NCI-H1105 treated with DMSO at 0.1 percent for 48 hours (cell line): Measurements from ENCODE around the gene OSBPL10.
A peak's percentile ranks its signal among the peaks of the same experiment; 100 is the strongest.

ENCODE experiments used
- DNase-seq: peaks from one replicate; lab custom pipeline; 2025; lab: John Stamatoyannopoulos, UW

The OSBPL10 gene

DNA sequence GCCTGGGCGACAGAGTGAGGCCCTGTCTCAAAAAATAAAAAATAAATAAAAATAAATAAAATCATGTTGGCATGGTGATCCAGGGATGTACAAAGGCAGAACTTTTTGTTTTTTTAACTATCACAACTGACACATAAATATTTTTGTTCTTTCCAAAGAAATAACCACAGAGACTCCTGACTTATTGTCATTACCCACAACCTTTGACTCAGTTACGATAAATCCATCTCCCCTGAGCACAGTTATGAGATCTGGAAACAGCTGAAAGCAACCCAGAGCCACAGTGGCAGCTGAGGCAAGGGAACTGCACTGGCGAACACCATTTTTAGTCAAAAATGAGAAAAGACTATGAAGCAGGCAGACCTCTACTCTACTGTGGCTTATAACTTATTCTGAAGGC, 24.0 kb downstream of the OSBPL10 start:
- DNase-seq = no peak

DNA sequence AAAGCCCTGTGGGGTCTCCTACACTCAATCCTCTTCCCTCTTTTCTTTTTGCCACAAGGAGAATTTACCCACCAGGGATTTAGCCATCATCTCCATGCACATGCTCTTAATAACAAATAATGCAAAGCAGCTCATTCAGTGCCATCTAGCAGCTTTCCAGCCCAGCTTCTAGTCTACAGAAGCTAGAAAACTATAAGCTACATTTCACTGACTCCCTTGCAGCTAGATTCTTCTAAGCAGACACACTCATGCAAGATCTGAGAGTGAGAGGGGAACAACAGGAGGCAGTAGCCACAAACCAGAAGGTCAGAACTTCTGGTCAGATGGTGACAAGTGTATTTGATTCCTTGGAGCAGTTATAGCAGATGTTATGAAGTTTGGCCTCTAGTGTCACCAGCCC, 25.5 kb downstream of the OSBPL10 start:
- DNase-seq = no peak

GRCh38 chr3:31953636-31954035, 27.4 kb downstream of the OSBPL10 start:
- DNase-seq = no peak

- DNase-seq = no peak
These were observed 28.0 kb downstream of the OSBPL10 start for GRCh38 chr3:31953091-31953490.

DNA sequence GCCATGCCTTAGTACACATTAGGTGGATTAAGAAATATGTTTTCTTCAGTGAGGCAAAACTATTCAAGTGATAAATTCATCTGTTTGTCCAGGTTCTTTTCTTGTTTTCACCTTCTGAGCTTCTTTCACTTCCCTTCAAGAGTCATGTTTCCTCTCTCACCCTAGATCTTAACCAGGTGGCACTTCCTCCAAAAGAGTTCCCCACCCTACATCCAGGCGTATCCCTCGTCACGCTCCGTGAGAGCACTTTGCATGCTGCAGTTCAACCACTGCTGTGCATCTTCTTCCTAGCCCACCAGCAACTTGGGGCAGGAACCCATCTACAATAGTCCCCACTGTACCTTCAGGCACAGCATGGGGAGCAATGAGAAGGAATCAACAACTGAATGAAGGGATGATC, 28.9 kb downstream of the OSBPL10 start:
- no peak for DNase-seq

DNA sequence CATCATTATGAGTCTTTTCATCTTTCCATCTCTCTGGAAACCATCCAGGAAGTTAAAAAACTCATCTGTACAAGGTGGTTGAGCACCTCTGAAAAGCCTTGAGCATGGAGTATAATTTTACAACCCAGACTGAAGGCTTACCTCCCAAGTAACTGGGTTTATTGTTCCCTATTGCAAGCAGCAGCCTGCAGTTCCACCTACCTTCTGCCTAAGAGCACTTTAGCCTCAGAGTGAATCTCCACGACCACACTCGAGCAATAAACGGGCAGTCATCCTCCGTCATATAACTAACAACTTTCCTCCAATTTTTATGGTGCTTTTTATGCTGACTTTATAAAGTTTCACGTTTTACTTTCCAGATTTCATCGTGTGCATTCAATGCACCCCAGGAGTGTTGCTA, 32.8 kb downstream of the OSBPL10 start:
- no peak for DNase-seq

DNA sequence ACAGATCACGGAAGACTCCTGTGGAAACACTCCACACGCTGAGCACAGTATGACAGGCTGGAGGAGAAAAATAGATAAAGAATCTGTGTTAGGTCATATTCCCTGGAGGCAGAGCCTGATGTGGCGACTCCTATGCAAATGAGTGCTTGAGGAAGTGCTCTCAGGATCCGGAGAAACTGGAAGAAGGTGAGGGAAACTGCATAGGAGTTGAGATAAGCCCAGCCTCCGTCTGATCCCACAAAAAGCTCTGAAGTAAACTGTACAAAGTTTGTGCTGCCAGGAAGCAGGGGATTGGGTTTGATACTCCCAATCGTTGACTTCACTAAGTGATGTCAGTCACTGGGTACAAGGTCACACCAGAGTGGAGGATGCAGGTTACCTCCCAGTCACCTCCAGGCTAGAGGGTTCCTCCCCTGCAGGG, 33.4 kb downstream of the OSBPL10 start:
- no peak for DNase-seq

- no peak for DNase-seq
These were observed 33.9 kb downstream of the OSBPL10 start for GRCh38 chr3:31947162-31947561.

- no peak for DNase-seq
These were observed 34.5 kb downstream of the OSBPL10 start for GRCh38 chr3:31946484-31947081.

DNA sequence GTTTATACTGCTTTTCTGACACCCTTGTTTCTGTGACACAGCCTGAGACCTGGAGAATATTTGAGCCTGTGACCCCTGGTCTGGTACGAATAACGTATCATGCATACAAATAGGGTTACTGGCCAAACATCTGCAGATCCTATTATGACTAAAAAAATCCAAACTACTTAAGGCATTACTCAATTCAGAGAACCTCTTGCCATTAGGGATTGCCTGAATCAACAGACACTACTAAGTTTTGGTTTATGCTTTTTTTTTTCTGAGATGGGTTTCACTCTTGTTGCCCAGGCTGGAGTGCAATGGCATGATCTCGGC, 35.4 kb downstream of the OSBPL10 start:
- no peak for DNase-seq

DNA sequence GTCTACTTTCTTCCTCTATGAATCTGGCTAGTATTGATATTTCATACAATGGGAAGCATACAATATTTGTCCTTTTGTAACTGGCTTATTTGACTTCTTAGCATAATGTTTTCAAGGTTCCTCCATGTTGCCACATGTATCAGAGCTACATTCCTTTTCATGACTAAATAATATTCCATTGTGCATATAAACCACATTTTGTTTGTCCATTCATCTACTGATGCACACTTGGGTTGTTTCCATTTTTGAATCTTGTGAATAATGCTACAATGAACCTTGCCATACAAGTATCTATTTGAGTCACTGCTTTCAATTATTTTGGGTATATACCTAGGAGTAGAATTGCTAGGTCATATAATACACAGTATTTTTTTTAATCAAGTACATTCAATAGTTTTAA, 38.0 kb downstream of the OSBPL10 start:
- DNase-seq = no peak

DNA sequence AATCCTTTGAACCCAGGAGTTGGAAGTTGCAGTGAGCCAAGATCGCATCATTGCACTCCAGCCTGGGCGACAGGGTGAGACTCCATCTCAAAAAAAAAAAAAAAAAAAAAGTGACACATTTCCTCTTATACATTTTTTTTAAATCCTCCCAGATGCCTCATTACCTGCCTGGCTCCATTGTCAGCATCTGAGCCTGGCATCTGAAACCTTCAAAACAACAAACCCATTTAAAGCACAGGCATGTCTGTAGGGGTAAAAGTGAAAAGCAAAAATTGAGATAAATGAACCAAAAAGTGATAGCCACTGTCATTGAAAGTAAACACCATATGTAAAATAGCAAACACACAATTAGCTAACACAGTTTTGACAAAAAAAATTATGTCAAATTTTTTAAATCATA, 38.6 kb downstream of the OSBPL10 start:
- no peak for DNase-seq

DNA sequence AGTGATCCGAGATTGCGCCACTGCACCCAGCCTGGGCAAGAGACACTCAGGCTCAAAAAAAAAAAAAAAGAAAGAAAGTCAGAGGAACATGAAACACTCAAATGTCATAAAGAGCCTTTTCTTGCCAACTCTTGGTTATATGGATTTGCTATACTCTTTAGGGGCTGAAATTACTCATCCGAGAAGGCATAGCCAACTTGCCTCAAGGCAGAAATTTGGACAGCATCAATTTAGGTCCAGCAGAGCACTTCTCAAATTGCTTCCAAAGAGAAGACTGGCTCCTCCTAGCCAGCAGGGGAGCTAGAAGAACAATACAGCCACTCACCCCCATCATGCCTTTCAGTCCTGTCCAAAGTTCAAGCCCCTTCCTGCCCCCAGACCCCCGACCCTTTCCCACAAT, 43.8 kb downstream of the OSBPL10 start:
- DNase-seq = no peak

DNA sequence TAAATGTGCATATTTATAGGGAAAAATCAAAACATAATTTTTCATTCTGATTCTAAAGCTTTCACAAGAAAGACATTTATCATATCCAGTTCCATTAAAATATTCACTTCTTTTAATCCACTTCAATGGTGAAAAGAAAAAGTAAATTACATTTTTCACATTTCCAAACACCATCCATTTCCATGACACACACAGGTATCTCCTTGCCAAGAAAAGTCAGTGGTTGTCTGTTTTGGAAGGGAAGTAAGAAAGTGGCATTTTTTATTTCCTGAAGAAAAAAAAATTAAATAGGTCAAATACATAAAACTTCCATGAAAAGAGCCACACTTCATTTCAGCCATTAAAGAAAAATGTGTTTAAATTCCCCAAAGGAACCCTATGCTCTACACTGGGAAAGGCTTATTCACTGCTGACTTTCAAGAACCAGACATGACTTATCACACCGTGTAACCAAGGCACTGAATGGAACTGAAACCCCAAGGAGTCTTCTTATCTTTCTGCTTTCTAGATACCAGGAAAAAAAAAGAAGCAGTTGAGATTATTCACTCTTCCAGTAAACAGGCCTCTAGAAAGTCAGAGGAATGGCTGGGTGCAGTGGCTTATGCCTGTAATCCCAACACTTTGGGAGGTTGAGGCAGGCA, 44.5 kb downstream of the OSBPL10 start:
- no peak for DNase-seq

DNA sequence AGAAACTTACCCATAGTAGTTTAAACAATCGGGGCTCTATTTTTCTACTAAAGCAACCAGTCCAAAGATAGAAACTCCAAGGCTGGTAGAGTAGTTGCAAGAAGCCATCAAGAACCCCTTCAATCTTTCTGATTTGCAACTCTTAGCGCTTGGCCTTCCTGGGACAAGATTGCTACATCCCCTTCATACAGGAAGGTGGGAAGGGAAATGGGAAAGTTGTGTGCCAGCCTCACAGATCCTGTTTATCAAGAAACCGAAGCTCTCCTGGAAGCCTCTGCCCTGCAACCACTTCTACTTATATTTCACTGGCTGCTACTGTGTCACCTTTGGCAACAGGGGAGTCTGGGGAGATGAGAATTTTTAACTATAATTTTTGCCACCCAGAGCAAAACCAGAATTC, 46.2 kb downstream of the OSBPL10 start:
- DNase-seq = no peak

- DNase-seq = no peak
These were observed 47.0 kb downstream of the OSBPL10 start for GRCh38 chr3:31934018-31934417.

GRCh38 chr3:31932990-31933389, 48.1 kb downstream of the OSBPL10 start:
- no peak for DNase-seq

GRCh38 chr3:31929826-31930502, 51.1 kb downstream of the OSBPL10 start:
- no peak for DNase-seq

GRCh38 chr3:31927811-31928210, 53.3 kb downstream of the OSBPL10 start:
- DNase-seq = no peak

DNA sequence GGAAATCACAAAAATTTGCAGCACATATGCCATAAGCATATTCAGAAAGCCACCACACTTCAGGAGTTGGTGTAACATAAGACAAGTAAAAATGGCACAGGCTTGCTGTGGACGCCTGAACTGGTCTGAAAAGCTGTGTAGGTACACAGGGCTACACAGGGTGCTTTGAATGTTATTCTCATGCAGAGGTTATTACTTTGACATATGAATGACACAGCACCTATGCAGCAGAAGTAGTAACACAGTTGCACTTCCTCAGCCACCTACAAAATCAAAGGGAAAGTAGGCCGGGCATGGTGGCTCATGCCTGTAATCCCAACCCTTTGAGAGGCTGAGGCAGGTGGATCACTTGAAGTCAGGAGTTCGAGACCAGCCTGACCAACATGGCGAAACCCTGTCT, 54.5 kb downstream of the OSBPL10 start:
- no peak for DNase-seq

DNA sequence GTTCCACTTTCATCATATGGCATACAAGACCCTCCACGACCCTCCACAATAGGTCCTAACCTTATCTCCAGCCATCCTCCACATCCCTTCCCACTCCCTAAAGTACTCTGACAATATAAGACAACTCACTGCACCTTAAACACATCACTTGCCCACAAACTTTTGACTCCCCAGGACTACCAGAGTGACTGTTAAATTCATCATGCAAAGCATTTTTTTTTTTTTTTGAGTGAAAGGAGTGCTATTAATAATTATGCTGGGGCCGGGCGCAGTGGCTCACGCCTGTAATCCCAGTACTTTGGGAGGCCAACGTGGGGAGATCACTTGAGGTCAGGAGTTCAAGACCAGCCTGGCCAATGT, 55.8 kb downstream of the OSBPL10 start:
- no peak for DNase-seq

- DNase-seq = no peak
These were observed 56.3 kb downstream of the OSBPL10 start for GRCh38 chr3:31924610-31925270.

GRCh38 chr3:31922962-31923361, 58.1 kb downstream of the OSBPL10 start:
- peak; percentile 7 for DNase-seq
